Neuron (in vitro differentiated cells): ENCODE results near the gene COBL.

ENCODE experiments used
- H2AFZ ChIP-seq: one replicate; pipeline ENCODE4 v1.6.1; 2013; ENCODE audit warnings: low read depth, mild to moderate bottlenecking, inconsistent platforms, low read length, moderate library complexity
- H3K27me3 ChIP-seq: one replicate; pipeline ENCODE4 v1.6.1; 2013; ENCODE audit warnings: low read length; ENCODE audit not compliant: insufficient read depth
- H3K36me3 ChIP-seq: one replicate; pipeline ENCODE4 v1.6.1; 2013; ENCODE audit warnings: low read length; ENCODE audit not compliant: insufficient read depth
- H3K4me1 ChIP-seq: one replicate; pipeline ENCODE4 v1.6.1; 2013; ENCODE audit warnings: low read length; ENCODE audit not compliant: insufficient read depth
- H3K4me3 ChIP-seq: 2 replicates; pipeline ENCODE4 v1.5.1; 2013; ENCODE audit warnings: mild to moderate bottlenecking, low read length, moderate library complexity
- H3K9me3 ChIP-seq: one replicate; pipeline ENCODE4 v1.6.1; 2013; ENCODE audit warnings: low read length

The COBL gene

GRCh38 chr7:51344406-51345138 lies 28.0 kb upstream of the COBL start:
- H3K36me3 ChIP-seq, result no peaks in the 10 kb centered on the region
- H3K27me3 ChIP-seq, result no peaks in the 10 kb centered on the region
- no peaks in the 10 kb centered on the region for H3K9me3 ChIP-seq
- H3K4me1 ChIP-seq, result no peaks in the 10 kb centered on the region
- H2AFZ ChIP-seq, result no peak overlapping the region
- H3K4me3 ChIP-seq, result no peak overlapping the region

- no peaks in the 10 kb centered on the region for H3K9me3 ChIP-seq
- H3K4me1 ChIP-seq, result no peaks in the 10 kb centered on the region
- no peaks in the 10 kb centered on the region for H3K36me3 ChIP-seq
- H3K27me3 ChIP-seq, result no peaks in the 10 kb centered on the region
- H2AFZ ChIP-seq, result no peak overlapping the region
- no peak overlapping the region for H3K4me3 ChIP-seq
These were observed 24.3 kb upstream of the COBL start for GRCh38 chr7:51340936-51341335.

- no peaks in the 10 kb centered on the region for H3K4me1 ChIP-seq
- H3K9me3 ChIP-seq, result no peaks in the 10 kb centered on the region
- no peak overlapping the region for H3K4me3 ChIP-seq
- no peak overlapping the region for H2AFZ ChIP-seq
- no peaks in the 10 kb centered on the region for H3K27me3 ChIP-seq
- no peaks in the 10 kb centered on the region for H3K36me3 ChIP-seq
These were observed 23.6 kb upstream of the COBL start for GRCh38 chr7:51340029-51340838.

GRCh38 chr7:51335057-51335456 lies 18.4 kb upstream of the COBL start:
- H3K4me3 ChIP-seq, result no peak overlapping the region
- no peaks in the 10 kb centered on the region for H3K36me3 ChIP-seq
- H2AFZ ChIP-seq, result no peak overlapping the region
- no peaks in the 10 kb centered on the region for H3K27me3 ChIP-seq
- H3K9me3 ChIP-seq, result no peaks in the 10 kb centered on the region
- no peaks in the 10 kb centered on the region for H3K4me1 ChIP-seq

- H3K27me3 ChIP-seq, result peaks cover 5% of the 10 kb centered on the region
- no peak overlapping the region for H3K4me3 ChIP-seq
- H3K36me3 ChIP-seq, result no peaks in the 10 kb centered on the region
- no peak overlapping the region for H2AFZ ChIP-seq
- no peaks in the 10 kb centered on the region for H3K4me1 ChIP-seq
- no peaks in the 10 kb centered on the region for H3K9me3 ChIP-seq
These were observed 13.2 kb upstream of the COBL start for GRCh38 chr7:51329696-51330263.

GRCh38 chr7:51328351-51328801 lies 11.8 kb upstream of the COBL start:
- Histone ChIP-seq H3K27me3 (peaks cover 5% of the 10 kb centered on the region), H3K9me3 (no peaks in the 10 kb centered on the region), H2AFZ (no peak overlapping the region), H3K4me3 (no peak overlapping the region), H3K36me3 (no peaks in the 10 kb centered on the region), H3K4me1 (no peaks in the 10 kb centered on the region)

GRCh38 chr7:51327287-51327717 lies 10.7 kb upstream of the COBL start:
- Histone ChIP-seq H3K27me3 (peaks cover 5% of the 10 kb centered on the region), H3K4me1 (no peaks in the 10 kb centered on the region), H3K36me3 (no peaks in the 10 kb centered on the region), H3K4me3 (no peak overlapping the region), H2AFZ (no peak overlapping the region), H3K9me3 (no peaks in the 10 kb centered on the region)

DNA sequence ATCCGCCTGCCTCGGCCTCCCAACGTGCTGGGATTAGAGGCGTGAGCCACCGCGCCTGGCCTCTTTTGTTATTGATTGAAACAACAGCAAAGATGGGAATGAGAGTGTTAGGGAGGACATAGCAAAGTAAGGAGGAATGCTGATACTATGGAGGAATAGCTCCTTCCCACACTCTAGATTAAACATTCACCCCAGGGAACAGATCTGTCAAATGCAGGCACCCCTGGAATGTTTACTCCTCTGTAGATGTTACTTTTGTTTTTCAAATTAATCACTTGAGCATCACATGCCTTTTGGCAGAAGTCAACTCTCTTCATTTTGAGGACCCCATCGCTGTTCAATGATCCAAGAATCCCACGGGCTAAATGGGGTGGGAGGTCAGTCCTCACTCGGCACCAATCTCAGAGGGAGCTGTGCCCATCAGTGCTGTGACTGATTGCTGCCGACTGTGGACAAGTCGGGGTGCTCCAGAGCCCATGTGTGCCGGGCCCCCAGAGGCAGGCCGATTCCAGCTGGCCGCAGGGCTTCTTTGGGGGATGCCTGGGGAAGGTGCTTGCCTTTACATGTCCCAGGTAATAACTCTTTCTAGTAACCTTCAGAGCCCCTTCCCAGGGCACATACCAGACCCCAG lies 10.2 kb upstream of the COBL start:
- H3K4me3 ChIP-seq, result no peak overlapping the region
- H3K36me3 ChIP-seq, result no peaks in the 10 kb centered on the region
- H3K9me3 ChIP-seq, result no peaks in the 10 kb centered on the region

DNA sequence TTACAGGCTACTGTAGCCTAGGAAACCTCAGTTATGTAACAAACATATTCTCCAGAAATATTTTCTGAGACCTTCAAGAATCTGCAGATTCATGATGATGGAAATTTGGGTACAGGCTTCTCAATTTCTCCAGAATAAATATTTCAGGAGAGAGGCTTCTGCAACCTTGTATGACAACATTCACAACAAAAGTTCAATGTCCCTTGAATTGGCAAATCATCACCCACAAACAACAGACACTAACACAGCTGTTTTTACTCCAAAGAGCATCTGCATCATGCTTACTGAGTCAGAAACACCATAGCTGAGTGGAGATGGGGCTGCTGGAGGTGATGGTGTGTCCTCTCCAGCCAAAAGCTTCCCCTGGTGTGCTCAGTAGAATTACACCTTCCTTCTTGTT lies 9.3 kb upstream of the COBL start:
- Histone ChIP-seq H3K4me3 (no peak overlapping the region), H3K9me3 (no peaks in the 10 kb centered on the region), H3K4me1 (no peaks in the 10 kb centered on the region), H3K36me3 (no peaks in the 10 kb centered on the region), H3K27me3 (peaks cover 5% of the 10 kb centered on the region), H2AFZ (no peak overlapping the region)

More for the DNA sequence above, 10.2 kb upstream of the COBL start:
- Histone ChIP-seq H3K4me1 (no peaks in the 10 kb centered on the region), H2AFZ (no peak overlapping the region), H3K27me3 (peaks cover 5% of the 10 kb centered on the region)

- Histone ChIP-seq H3K36me3 (no peaks in the 10 kb centered on the region), H2AFZ (no peak overlapping the region), H3K9me3 (no peaks in the 10 kb centered on the region), H3K4me1 (no peaks in the 10 kb centered on the region), H3K27me3 (peaks cover 5% of the 10 kb centered on the region), H3K4me3 (no peak overlapping the region)
These were observed 8.7 kb upstream of the COBL start for GRCh38 chr7:51325261-51325676.

DNA sequence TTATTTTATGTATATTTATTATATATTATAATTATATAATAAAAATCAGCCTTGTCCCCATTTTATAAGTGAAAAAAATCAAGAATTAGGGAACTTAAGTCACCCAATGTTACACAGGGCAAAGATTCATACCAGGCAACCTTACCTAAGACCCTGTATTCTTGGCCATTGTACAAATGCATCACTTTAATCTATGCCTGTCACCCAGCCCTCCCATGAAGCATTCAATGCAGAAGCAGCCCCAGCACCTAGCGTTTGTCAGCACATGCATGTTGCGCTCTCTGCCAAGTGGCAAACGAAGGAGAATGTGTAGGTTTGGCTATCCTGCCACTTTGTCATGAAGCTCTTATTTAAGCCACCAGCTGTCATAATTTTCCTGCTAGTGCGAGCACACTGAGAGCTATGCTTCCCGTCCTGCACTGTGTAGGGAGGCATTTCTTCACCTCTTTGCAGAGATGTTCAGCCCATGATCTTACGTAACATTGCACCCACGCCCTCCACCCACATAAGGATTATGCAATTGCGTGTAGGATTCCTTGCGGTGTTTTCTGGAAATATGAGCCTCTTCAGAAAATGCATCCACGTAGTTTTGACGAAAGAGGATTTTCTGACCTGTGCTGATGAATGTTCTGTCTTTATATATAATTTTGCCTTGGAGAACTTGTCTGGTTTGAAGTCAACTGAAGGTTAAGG lies 7.7 kb upstream of the COBL start:
- Histone ChIP-seq H3K9me3 (no peaks in the 10 kb centered on the region), H3K4me1 (no peaks in the 10 kb centered on the region), H3K4me3 (no peak overlapping the region), H2AFZ (no peak overlapping the region), H3K36me3 (no peaks in the 10 kb centered on the region), H3K27me3 (peaks cover 5% of the 10 kb centered on the region)

GRCh38 chr7:51321961-51322515 lies 5.4 kb upstream of the COBL start:
- Histone ChIP-seq H3K9me3 (peaks cover 3% of the 10 kb centered on the region), H3K4me3 (no peak overlapping the region)

More at GRCh38 chr7:51321961-51322515, 5.4 kb upstream of the COBL start:
- H2AFZ ChIP-seq, result no peak overlapping the region
- H3K4me1 ChIP-seq, result no peaks in the 10 kb centered on the region
- peaks cover 16% of the 10 kb centered on the region for H3K27me3 ChIP-seq
- no peaks in the 10 kb centered on the region for H3K36me3 ChIP-seq
